Adipocyte (in vitro differentiated cells): ENCODE results near the gene TJP2.
A peak's percentile ranks its signal among the peaks of the same experiment; 100 is the strongest.
"Not testable (repeated sequence)": the region's sequence is repeated elsewhere in the genome, so short reads cannot be mapped to it uniquely, and the experiment has no call there.

Experiments used
- DNase-seq: peaks from one replicate; pipeline ENCODE4 v3.0.0-alpha.2; 2015; ENCODE audit warnings: low read depth
- H3K27me3 ChIP-seq: replicated peaks from 2 replicates; pipeline ENCODE4 v1.7.0; 2013; ENCODE audit warnings: mild to moderate bottlenecking, low read length, moderate library complexity; ENCODE audit not compliant: control insufficient read depth, insufficient read depth
- H3K36me3 ChIP-seq: 2 replicates; pipeline ENCODE4 v1.7.0; 2013; ENCODE audit warnings: low read length, mild to moderate bottlenecking, moderate library complexity; ENCODE audit not compliant: control insufficient read depth, insufficient read depth, severe bottlenecking
- H3K4me1 ChIP-seq: 2 replicates; pipeline ENCODE4 v1.7.0; 2013; ENCODE audit warnings: mild to moderate bottlenecking, low read length, moderate library complexity; ENCODE audit not compliant: control insufficient read depth, insufficient read depth
- H3K4me3 ChIP-seq: 2 replicates; pipeline ENCODE4 v1.7.0; 2013; ENCODE audit warnings: mild to moderate bottlenecking, low read length, moderate library complexity
- H3K9ac ChIP-seq: 2 replicates; pipeline ENCODE4 v1.7.0; 2013; ENCODE audit warnings: mild to moderate bottlenecking, low read length, moderate library complexity
- H3K9me3 ChIP-seq: 2 replicates; pipeline ENCODE4 v1.7.0; 2013; ENCODE audit warnings: mild to moderate bottlenecking, low read length, moderate library complexity; ENCODE audit not compliant: control insufficient read depth

The TJP2 gene

GRCh38 chr9:69297300-69297980 is 123.4 kb downstream of the TJP2 start:
- no peaks in the 10 kb centered on the region for H3K4me1 ChIP-seq
- no peaks in the 10 kb centered on the region for H3K9me3 ChIP-seq
- H3K9ac ChIP-seq: no peak overlapping the region
- H3K36me3 ChIP-seq: no peaks in the 10 kb centered on the region
- H3K4me3 ChIP-seq: no peak overlapping the region
- peaks cover 8% of the 10 kb centered on the region for H3K27me3 ChIP-seq
- no peak for DNase-seq

- Histone ChIP-seq H3K36me3 (no peaks in the 10 kb centered on the region), H3K4me3 (no peak overlapping the region), H3K27me3 (peaks cover 10% of the 10 kb centered on the region), H3K4me1 (no peaks in the 10 kb centered on the region), H3K9ac (no peak overlapping the region), H3K9me3 (no peaks in the 10 kb centered on the region)
- DNase-seq: no peak
Measured at GRCh38 chr9:69299315-69299714, 125.2 kb downstream of the TJP2 start.

- Histone ChIP-seq H3K9me3 (no peaks in the 10 kb centered on the region), H3K4me1 (no peaks in the 10 kb centered on the region), H3K36me3 (no peaks in the 10 kb centered on the region), H3K9ac (no peak overlapping the region), H3K27me3 (peaks cover 10% of the 10 kb centered on the region), H3K4me3 (no peak overlapping the region)
- DNase-seq: peak; percentile 79
Measured at GRCh38 chr9:69299826-69300225, 125.7 kb downstream of the TJP2 start.

- Histone ChIP-seq H3K4me3 (no peak overlapping the region), H3K9me3 (no peaks in the 10 kb centered on the region), H3K27me3 (peaks cover 13% of the 10 kb centered on the region), H3K36me3 (no peaks in the 10 kb centered on the region), H3K4me1 (no peaks in the 10 kb centered on the region), H3K9ac (no peak overlapping the region)
- DNase-seq: no peak
Measured at GRCh38 chr9:69303331-69303730, 129.3 kb downstream of the TJP2 start.

- not testable (repeated sequence) for H3K4me1 ChIP-seq, H3K9me3 ChIP-seq, H3K36me3 ChIP-seq, H3K4me3 ChIP-seq, H3K9ac ChIP-seq, DNase-seq
- peaks cover 19% of the 10 kb centered on the region for H3K27me3 ChIP-seq
Measured at GRCh38 chr9:69306895-69307445, 132.9 kb downstream of the TJP2 start.

- Histone ChIP-seq H3K9me3 (peaks cover 5% of the 10 kb centered on the region), H3K4me3 (no peak overlapping the region), H3K9ac (no peak overlapping the region), H3K4me1 (no peaks in the 10 kb centered on the region), H3K27me3 (peaks cover 15% of the 10 kb centered on the region), H3K36me3 (no peaks in the 10 kb centered on the region)
- DNase-seq: peak; percentile 85
Measured at GRCh38 chr9:69307446-69308205, 133.5 kb downstream of the TJP2 start.

GRCh38 chr9:69308206-69308931 is 134.3 kb downstream of the TJP2 start:
- no peak for DNase-seq
- Histone ChIP-seq H3K27me3 (peaks cover 14% of the 10 kb centered on the region), H3K4me1 (no peaks in the 10 kb centered on the region), H3K9me3 (peaks cover 11% of the 10 kb centered on the region), H3K9ac (no peak overlapping the region), H3K36me3 (no peaks in the 10 kb centered on the region), H3K4me3 (no peak overlapping the region)

- Histone ChIP-seq H3K4me3 (no peak overlapping the region), H3K9me3 (peaks cover 17% of the 10 kb centered on the region), H3K27me3 (peaks cover 9% of the 10 kb centered on the region), H3K9ac (no peak overlapping the region), H3K4me1 (no peaks in the 10 kb centered on the region), H3K36me3 (no peaks in the 10 kb centered on the region)
- no peak for DNase-seq
Measured at GRCh38 chr9:69313175-69313574, 139.1 kb downstream of the TJP2 start.

- H3K4me3 ChIP-seq: no peak overlapping the region
- no peaks in the 10 kb centered on the region for H3K4me1 ChIP-seq
- peaks cover 17% of the 10 kb centered on the region for H3K9me3 ChIP-seq
- no peaks in the 10 kb centered on the region for H3K36me3 ChIP-seq
- no peak overlapping the region for H3K9ac ChIP-seq
- DNase-seq: no peak
- H3K27me3 ChIP-seq: peaks cover 22% of the 10 kb centered on the region
Measured at GRCh38 chr9:69314547-69314946, 140.5 kb downstream of the TJP2 start.

- H3K9ac ChIP-seq: no peak overlapping the region
- no peaks in the 10 kb centered on the region for H3K4me1 ChIP-seq
- DNase-seq: no peak
- H3K27me3 ChIP-seq: peaks cover 28% of the 10 kb centered on the region
- H3K4me3 ChIP-seq: no peak overlapping the region
- H3K9me3 ChIP-seq: peaks cover 17% of the 10 kb centered on the region
- no peaks in the 10 kb centered on the region for H3K36me3 ChIP-seq
Measured at GRCh38 chr9:69317081-69317480, 143.0 kb downstream of the TJP2 start.

- H3K9ac ChIP-seq: no peak overlapping the region
- DNase-seq: no peak
- H3K9me3 ChIP-seq: peaks cover 10% of the 10 kb centered on the region
- no peaks in the 10 kb centered on the region for H3K36me3 ChIP-seq
- no peaks in the 10 kb centered on the region for H3K4me1 ChIP-seq
- H3K27me3 ChIP-seq: peaks cover 28% of the 10 kb centered on the region
- H3K4me3 ChIP-seq: no peak overlapping the region
Measured at GRCh38 chr9:69317894-69318293, 143.8 kb downstream of the TJP2 start.
